Activated CD8-positive, alpha-beta T cell treated with anti-CD3 and anti-CD28 coated beads for 36 hours (primary cell): ENCODE measurements around the gene GPRIN1. TPM values are rescaled to one million over a fixed set of nuclear protein-coding genes. Genes with fewer than 3 reads are reported as not detected.

Experiments used
- ATAC-seq: fragments of 200-7000 bp; cut with Tn5 transposase; one replicate; pipeline ENCODE4 v1.10.0; 2021; ENCODE audit warnings: mild to moderate bottlenecking, moderate library complexity
- CTCF ChIA-PET: fragments of 350-600 bp; sonication (Branson Sonifier 250); formaldehyde crosslinking; loops from one replicate; lab custom pipeline; 2021; ENCODE audit warnings: antibody characterized with exemption; lab: Charles Lee
- POLR2A ChIA-PET: fragments of 350-600 bp; sonication (Branson Sonifier 250); formaldehyde crosslinking; loops from one replicate; lab custom pipeline; 2021; ENCODE audit warnings: antibody characterized with exemption; lab: Charles Lee
- DNase-seq: peaks from one replicate; pipeline ENCODE4 v3.0.0-alpha.2; 2020
- H3K27ac Mint-ChIP-seq: one replicate; pipeline ENCODE4 v1.8.0; 2021; ENCODE audit warnings: mild to moderate bottlenecking, mixed read lengths
- H3K27me3 Mint-ChIP-seq: one replicate; pipeline ENCODE4 v1.8.0; 2021; ENCODE audit warnings: mixed read lengths
- H3K36me3 Mint-ChIP-seq: one replicate; pipeline ENCODE4 v1.8.0; 2021; ENCODE audit warnings: low read depth, mixed read lengths
- H3K4me1 Mint-ChIP-seq: one replicate; pipeline ENCODE4 v1.8.0; 2021; ENCODE audit warnings: low read depth, mixed read lengths
- H3K4me3 Mint-ChIP-seq: one replicate; pipeline ENCODE4 v1.8.0; 2021; ENCODE audit warnings: mild to moderate bottlenecking, moderate library complexity, mixed read lengths
- H3K9me3 Mint-ChIP-seq: one replicate; pipeline ENCODE4 v1.8.0; 2021; ENCODE audit warnings: mixed read lengths
- CTCF ChIP-seq: fragments of 200-600 bp; IDR thresholded peaks from one replicate; pipeline ENCODE4 v1.8.0; 2022; ENCODE audit warnings: antibody characterized with exemption, mild to moderate bottlenecking
- intact Hi-C: fragments of 100-400 bp; cut with micrococcal nuclease; formaldehyde crosslinking; loops from one replicate; pipeline ENCODE4 v1.10.0; 2022
- total RNA-seq, 2 experiments: library from RNA; stranded (reverse); gene quantifications; one replicate each; pipeline ENCODE4 v1.2.3, GENCODE V29; 2021

GPRIN1 gene
- total RNA-seq, 2 experiments from 2014 or later, result 1.6 to 2.0 TPM

DNA sequence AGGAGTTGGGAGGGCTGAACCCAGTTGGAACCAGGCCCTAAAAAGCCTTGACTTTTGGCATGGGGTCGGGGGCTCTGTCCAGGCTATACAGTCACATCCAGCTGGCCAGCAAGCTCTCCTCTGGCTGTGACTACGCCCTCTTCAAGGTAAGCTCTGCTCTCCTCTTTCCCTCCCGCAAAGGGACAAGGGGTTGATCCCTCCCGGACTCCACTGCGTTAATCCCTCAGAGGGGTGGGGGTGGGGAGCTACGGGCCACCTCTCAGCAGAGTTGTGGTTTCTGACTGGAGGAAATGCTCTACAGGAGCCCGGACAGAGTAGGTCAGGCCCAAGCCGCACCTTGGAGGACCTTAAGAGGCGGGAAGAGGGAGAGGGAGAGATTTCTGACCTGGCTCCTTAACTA is 34.3 kb upstream of the GPRIN1 start:
- H3K9me3 Mint-ChIP-seq, result no peaks in the 10 kb centered on the region
- intact Hi-C loops, result no loop called here
- ATAC-seq (no peak), DNase-seq (no peak)
- no peaks in the 10 kb centered on the region for H3K36me3 Mint-ChIP-seq
- TF ChIP-seq CTCF, result no peak
- ChIA-PET CTCF (interaction anchor here (7.8 kb wide), 1 partner anchor 15 kb away, joined by 54 read pairs; no protein-coding TSS in a partner anchor), POLR2A (no interaction called here)
- no peak overlapping the region for H3K27ac Mint-ChIP-seq
- no peaks in the 10 kb centered on the region for H3K27me3 Mint-ChIP-seq
- peaks cover 30% of the 10 kb centered on the region for H3K4me1 Mint-ChIP-seq
- H3K4me3 Mint-ChIP-seq, result no peak overlapping the region

DNA sequence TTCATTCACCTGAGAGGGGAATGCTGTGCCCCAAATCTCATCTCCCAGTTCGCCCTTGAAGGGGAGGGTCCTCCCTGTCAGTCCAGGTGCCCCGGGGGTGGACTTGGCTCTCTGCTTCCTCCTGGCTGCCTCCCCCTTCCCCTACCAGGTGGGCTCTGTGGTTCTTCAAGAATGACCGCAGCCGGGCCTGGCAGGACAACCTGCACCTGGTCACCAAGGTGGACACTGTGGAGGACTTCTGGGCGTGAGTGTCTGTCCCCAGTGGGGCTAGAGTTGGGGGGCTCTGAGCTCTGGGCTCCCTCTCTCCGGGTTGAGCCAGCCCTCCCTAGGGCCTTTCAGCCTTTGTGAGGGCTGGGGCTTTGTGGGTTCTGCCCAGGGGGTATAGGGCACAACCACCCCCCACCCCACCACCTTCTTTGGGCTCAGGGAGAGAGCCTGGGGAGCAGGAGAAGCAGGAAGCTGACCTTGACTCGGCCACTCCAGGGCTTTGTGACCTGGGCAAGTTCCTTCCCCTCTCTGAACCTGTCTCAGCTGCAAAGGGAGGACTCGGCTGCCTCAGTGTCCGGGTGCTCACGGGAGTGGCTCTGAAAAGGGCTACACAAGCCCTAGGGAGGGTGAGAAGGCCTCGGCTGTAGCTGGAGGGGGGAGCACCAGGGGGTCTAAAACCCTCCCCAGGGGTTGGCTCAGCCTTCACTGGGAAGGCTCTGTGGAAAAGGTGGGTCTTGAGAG is 33.7 kb upstream of the GPRIN1 start:
- intact Hi-C loops, result no loop called here
- Mint-ChIP-seq H3K27me3 (no peaks in the 10 kb centered on the region), H3K27ac (no peak overlapping the region), H3K4me3 (no peak overlapping the region), H3K9me3 (no peaks in the 10 kb centered on the region), H3K4me1 (peaks cover 24% of the 10 kb centered on the region), H3K36me3 (no peaks in the 10 kb centered on the region)
- TF ChIP-seq CTCF, result no peak
- ChIA-PET CTCF (interaction anchor here (7.8 kb wide), 1 partner anchor 15 kb away, joined by 54 read pairs; no protein-coding TSS in a partner anchor), POLR2A (no interaction called here)
- ATAC-seq (no peak), DNase-seq (no peak)

GRCh38 chr5:176642675-176643490 is 32.9 kb upstream of the GPRIN1 start:
- Mint-ChIP-seq H3K4me1 (peaks cover 18% of the 10 kb centered on the region), H3K4me3 (no peak overlapping the region), H3K27me3 (no peaks in the 10 kb centered on the region), H3K27ac (no peak overlapping the region), H3K36me3 (no peaks in the 10 kb centered on the region), H3K9me3 (no peaks in the 10 kb centered on the region)
- intact Hi-C loops, result no loop called here
- ATAC-seq, result no peak
- CTCF ChIA-PET, result interaction anchor here (7.8 kb wide), 1 partner anchor 16 kb away, joined by 54 read pairs; no protein-coding TSS in a partner anchor
- POLR2A ChIA-PET, result no interaction called here
- TF ChIP-seq CTCF, result no peak
- DNase-seq, result no peak

DNA sequence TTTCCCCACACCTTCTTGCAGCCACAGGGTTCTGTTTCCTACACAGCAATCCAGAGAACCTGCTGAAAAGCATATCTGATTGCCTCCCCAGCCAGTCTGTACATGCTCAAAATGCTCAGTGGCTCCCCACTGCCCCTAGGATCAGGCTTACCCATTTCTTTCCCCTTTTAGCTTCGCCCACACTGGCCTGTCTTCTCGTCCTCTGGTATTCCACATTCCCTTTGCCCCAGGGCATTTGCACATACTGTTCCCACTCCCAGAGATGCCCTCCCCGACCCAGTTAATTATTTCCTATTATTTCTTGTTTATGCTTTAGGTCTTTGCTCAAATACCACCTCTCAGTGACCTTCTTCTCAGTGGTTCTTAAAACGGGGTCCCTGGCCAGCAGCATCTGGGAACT is 30.7 kb upstream of the GPRIN1 start:
- DNase-seq (no peak), ATAC-seq (no peak)
- ChIA-PET CTCF (interaction anchor here (1.0 to 1.4 kb wide), 2 partner anchors 10 to 20 kb away, joined by 3 to 4 read pairs; partner anchors contain the start of genes EIF4E1B and SNCB), POLR2A (no interaction called here)
- Mint-ChIP-seq H3K9me3 (no peaks in the 10 kb centered on the region), H3K36me3 (no peaks in the 10 kb centered on the region), H3K4me3 (no peak overlapping the region), H3K27ac (no peak overlapping the region), H3K4me1 (peaks cover 6% of the 10 kb centered on the region), H3K27me3 (peaks cover 1% of the 10 kb centered on the region)
- intact Hi-C loops, result no loop called here
- no peak for TF ChIP-seq CTCF
